D721Med (cell line): Measurements from ENCODE around the gene LMX1B.
A peak's percentile ranks its signal among the peaks of the same experiment; 100 is the strongest.

Source experiments
- DNase-seq: peaks from one replicate; pipeline ENCODE4 v3.0.0; 2011; ENCODE audit warnings: low spot score; ENCODE audit not compliant: insufficient read length
- FAIRE-seq: peaks from 2 replicates; lab custom pipeline; 2011; peaks lifted over from hg19 to GRCh38; lab: Jason Lieb, UNC
- CTCF ChIP-seq: IDR thresholded peaks from 2 replicates; pipeline ENCODE4 v1.5.1; 2012; ENCODE audit warnings: mild to moderate bottlenecking, control low read depth; ENCODE audit not compliant: insufficient read depth; ENCODE audit errors: missing control alignments

The LMX1B gene

GRCh38 chr9:126623314-126623666 is 9.6 kb downstream of the LMX1B start:
- no peak for TF ChIP-seq CTCF
- no peak for FAIRE-seq
- peak; percentile 12 for DNase-seq

- DNase-seq, result peak; percentile 29
- no peak for TF ChIP-seq CTCF
- no peak for FAIRE-seq
Measured at GRCh38 chr9:126623667-126624478, 10.1 kb downstream of the LMX1B start.

GRCh38 chr9:126624479-126624826 is 10.7 kb downstream of the LMX1B start:
- DNase-seq, result no peak
- FAIRE-seq, result no peak
- no peak for TF ChIP-seq CTCF

- DNase-seq (no peak), FAIRE-seq (no peak)
- no peak for TF ChIP-seq CTCF
Measured at GRCh38 chr9:126624912-126625311, 11.2 kb downstream of the LMX1B start.

- FAIRE-seq (no peak), DNase-seq (no peak)
- no peak for TF ChIP-seq CTCF
Measured at GRCh38 chr9:126625329-126626126, 11.8 kb downstream of the LMX1B start.

GRCh38 chr9:126626127-126626925 is 12.6 kb downstream of the LMX1B start:
- FAIRE-seq (no peak), DNase-seq (no peak)
- TF ChIP-seq CTCF, result no peak
